Fibroblast of peridontal ligament (primary cell): ENCODE results near the gene MRPS24.
"Not testable (repeated sequence)": the region's sequence is repeated elsewhere in the genome, so short reads cannot be mapped to it uniquely, and the experiment has no call there.

ENCODE experiments used
- DNase-seq: peaks from one replicate; pipeline ENCODE4 v3.0.0-alpha.2; 2010; ENCODE audit errors: extremely low read depth

The MRPS24 gene

GRCh38 chr7:43869006-43869866 is at the start of gene MRPS24:
Gene MRPS24 (minus strand): TSS chr7:43869517. CDS start chr7:43869495, 22 bp downstream.
- DNase-seq: peak; percentile 91

DNA sequence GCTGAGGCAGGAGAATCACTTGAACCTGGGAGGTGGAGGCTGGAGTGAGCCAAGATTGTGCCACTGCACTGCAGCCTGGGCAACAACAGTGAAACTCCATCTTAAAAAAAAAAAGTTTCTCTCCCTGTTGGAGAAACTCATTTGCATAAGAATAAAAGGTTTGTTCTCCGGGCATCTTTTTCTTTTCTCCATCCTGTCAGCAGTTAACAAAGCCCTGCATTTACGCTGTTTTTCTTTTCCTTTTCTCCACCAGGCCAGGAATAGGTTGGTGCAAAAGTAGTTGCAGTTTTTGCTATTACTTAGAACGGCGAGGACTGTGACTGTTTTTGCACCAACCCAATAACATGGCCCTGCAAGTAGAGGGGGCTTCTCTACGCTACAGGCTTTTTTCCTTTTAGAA is 46.6 kb upstream of the MRPS24 start:
- no peak for DNase-seq

- no peak for DNase-seq
Observed at GRCh38 chr7:43914795-43915194, 45.5 kb upstream of the MRPS24 start.

- peak; percentile 12 for DNase-seq
Observed at GRCh38 chr7:43906331-43907010, 37.2 kb upstream of the MRPS24 start, which contains the start of gene URGCP. Gene URGCP (minus strand): TSS chr7:43906596. CDS start chr7:43906575, 21 bp downstream.

DNA sequence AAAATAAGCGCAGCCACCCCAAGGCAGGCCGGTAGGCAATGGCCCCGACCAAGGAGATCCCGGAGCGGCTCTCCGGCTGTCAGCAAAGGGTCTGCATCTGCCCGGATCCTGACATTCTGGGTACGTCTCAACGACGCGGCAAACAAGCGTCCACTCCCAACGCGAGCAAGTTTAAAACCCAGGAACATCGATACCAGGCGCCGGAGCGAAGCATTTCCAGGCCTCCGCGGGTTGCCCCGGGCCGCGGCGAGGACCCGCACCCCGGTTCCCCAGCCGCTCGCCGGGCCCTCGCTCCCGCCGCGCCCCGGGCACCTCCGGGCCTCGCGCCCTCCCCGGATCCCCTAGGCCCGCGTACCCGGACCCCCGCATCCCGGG is 36.6 kb upstream of the MRPS24 start:
- peak; percentile 48 for DNase-seq

GRCh38 chr7:43905209-43905946 is 36.1 kb upstream of the MRPS24 start:
- DNase-seq: peak; percentile 33

DNA sequence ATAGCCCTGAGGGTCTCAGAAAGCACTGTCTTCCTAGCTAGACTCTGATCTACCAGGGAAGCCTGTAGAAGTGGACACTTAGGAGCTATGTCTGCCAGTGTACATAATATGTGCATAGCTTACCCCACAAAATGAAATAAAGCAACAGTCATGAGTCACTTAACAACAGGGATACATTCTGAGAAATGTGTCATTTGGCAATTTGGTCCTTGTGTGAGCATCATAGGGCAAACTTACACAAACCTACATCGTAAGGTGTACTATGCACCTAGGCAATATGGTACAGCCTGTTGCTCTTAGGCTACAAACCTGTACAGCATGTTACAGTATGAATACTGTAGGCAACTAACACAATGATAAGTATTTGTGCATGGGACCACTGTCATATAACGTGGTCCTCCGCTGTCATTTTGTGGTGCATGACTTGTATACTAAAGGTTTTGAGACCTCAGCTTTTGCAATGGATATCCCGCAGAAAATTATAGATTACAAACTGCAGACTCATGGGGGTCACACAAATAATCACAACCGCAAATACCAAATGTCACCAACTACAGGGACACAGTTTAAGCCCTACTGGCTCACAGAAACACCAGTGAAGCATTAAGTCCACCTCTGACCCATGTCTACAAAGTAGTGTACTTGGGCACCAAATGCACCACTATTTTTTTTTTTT is 35.4 kb upstream of the MRPS24 start:
- DNase-seq: peak; percentile 35

DNA sequence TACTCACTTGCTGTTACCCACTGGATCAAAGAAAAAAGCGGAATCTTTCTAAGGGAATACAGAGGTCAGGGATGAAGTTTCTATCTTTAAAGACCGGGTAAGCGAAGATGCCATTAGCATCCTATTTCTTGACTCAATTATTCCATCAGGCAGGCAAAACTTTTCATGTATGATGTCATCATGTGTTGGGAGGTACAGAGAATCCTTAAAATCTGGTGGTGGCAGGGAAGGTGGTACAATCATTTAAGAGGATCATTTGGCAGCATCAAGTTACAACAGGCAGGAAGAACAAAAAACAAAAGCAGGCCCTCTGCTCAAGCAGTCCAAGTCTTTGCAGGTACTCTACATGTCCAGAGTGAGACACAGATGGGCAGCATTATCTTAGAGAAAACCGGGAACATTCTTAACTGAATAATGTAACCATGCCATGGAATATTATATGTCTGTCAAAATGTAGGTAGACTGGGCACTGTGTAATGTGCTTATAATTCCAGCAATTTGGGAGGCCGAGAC is 33.3 kb upstream of the MRPS24 start:
- no peak for DNase-seq

- not testable (repeated sequence) for DNase-seq
Observed at GRCh38 chr7:43898571-43898970, 29.3 kb upstream of the MRPS24 start.

- no peak for DNase-seq
Observed at GRCh38 chr7:43895847-43896415, 26.6 kb upstream of the MRPS24 start.

- no peak for DNase-seq
Observed at GRCh38 chr7:43891069-43891955, 22.0 kb upstream of the MRPS24 start.

GRCh38 chr7:43890468-43890867 is 21.2 kb upstream of the MRPS24 start:
- no peak for DNase-seq

DNA sequence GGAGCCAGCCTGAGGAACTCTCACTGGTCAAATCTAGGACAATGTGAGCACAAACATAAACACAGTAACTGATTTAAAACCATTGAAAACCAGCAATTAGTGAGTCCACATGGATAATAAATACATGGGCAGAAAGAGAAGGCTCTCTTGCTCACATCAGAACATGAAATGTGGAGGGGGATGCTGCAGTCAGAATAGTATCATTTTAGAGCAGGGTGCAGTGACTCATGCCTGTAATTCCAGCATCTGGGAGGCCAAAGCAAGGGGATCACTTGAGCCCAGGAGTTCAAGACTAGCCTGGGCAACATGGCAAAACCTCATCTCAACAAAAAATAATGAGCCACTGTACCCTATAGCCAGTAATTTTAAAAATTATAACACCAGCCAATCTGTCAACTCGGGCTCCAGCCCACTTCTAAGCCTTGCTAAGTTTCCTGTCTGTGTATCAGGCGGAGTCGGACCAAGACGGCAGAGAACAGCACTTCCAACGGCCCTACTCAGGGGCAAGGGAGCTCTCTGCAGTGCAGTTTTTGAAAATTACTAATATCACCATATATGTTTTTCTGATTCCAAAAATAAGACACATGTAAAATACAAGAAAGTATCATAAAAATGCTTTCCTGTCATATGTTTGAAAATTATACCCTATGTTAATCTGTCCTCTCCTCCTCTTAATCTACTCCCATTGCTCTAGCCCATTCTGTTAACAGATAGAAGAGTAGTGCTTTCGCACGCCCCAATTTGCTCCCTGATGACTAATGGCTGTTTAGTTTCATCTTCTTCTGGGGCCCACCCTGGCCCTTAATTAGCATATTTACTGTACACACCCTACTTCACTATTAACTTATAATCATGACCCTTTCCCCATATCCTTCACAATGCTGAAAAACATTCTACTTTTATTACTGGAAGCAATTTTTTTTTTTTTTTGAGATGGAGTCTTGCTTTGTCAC is 20.0 kb upstream of the MRPS24 start:
- peak; percentile 56 for DNase-seq

DNA sequence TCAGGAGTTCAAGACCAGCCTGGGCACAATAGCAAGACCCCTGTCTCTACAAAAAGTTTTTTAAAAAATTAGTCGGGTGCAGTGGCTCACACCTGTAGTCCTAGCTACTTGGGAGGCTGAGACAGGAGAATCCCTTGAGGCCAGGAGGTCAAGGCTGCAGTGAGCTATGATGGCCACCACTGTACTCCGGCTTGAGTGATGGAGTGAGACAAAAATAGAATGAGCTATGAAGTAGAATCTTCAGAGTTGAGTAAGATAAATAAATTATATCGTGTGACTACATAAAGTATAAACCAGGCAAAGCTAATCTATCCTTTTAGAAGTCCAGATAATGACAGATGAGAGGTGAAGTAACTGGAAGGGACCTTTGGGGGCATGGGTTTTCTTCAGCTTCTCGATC is 15.3 kb upstream of the MRPS24 start:
- no peak for DNase-seq

DNA sequence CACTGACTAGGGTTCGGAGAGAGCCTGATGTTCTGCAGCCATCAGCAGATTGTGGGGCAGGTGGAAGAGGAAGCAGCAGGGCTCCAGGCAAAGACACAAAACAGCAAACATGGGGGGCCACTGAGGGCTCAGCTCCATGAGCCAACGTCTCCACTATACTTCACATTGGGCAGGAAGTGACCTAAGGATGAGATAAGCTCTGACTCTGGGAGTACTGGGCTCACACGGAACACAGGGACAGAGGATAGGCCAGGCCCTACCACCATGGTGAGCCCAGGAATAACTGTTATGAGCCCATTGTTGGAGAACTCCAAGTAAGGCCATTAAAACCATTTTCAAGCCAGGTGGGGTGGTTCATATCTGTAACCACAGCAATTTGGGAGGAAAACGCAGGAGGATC is 14.9 kb upstream of the MRPS24 start:
- DNase-seq: no peak

- peak; percentile 23 for DNase-seq
Observed at GRCh38 chr7:43880596-43880995, 11.3 kb upstream of the MRPS24 start.

DNA sequence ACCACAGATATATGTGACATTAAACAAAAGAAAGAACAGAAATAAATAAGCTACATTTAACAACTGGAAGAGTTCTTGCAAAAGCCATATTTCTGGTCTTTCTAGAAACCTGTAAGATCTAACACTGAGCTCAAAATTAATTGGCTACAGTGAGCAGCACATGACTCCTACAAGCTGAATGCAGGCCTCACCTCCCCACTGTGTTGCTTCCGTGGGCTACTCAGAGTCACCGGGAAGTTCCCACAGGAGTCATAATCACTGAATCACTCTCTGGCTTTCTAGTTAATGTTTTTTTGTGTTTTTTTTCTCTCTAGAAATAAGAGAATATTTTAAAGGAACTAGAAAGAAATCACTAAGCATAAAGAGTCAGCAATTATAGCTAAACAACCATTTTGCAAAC is 10.2 kb upstream of the MRPS24 start:
- DNase-seq: peak; percentile 67

DNA sequence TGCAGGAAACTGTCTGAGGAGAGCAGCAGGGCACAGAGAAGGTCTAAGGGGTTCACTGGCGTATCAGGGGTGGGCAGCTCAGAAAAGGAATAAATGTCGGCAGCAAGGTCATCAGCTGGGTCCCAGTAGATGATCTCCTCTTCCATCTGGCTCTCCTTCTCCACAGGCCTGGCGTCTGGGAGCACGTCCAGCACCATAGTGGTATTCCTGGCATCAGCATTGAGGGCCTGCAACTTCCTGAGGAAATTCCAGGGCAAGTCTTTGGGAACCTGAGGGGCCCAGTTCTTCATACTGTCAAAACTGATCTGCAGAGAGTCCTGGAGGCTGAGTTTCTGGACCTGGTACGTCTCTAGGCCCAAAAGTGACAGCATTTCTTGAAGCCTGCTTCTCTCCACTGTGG is 9.6 kb upstream of the MRPS24 start:
- DNase-seq: peak; percentile 29
